Vagina (tissue), 2 donors: ENCODE results near the gene NR2F1-AS1. TPM values are rescaled to one million over a fixed set of nuclear protein-coding genes. Genes with fewer than 3 reads are reported as not detected.
A peak's percentile ranks its signal among the peaks of the same experiment; 100 is the strongest.

ENCODE experiments used
- DNase-seq, 2 donors: peaks; one replicate each; pipeline ENCODE4 v3.0.0-alpha.2; 2017; ENCODE audit errors: extremely low spot score in 2 of 2
- H3K27ac ChIP-seq: fragments of 200-600 bp; sonication (generic); one replicate; pipeline ENCODE4 v1.5.1; 2019
- H3K27me3 ChIP-seq: fragments of 200-600 bp; sonication (generic); one replicate; pipeline ENCODE4 v1.5.1; 2019
- H3K36me3 ChIP-seq, 2 donors: fragments of 200-600 bp; sonication (generic); one replicate each; pipeline ENCODE4 v1.5.1; 2017 to 2019
- H3K4me1 ChIP-seq: fragments of 200-600 bp; sonication (generic); one replicate; pipeline ENCODE4 v1.5.1; 2019
- H3K4me3 ChIP-seq, 2 donors: fragments of 200-600 bp; sonication (generic); 1 replicate in 1 of 2; 2 replicates in 1 of 2; pipeline ENCODE4 v1.5.1; 2016 to 2019
- H3K9me3 ChIP-seq: fragments of 200-600 bp; sonication (generic); one replicate; pipeline ENCODE4 v1.5.1; 2019
- CTCF ChIP-seq, 3 experiments: fragments of 450-650 bp in 2 of 3; fragments of 200-600 bp in 1 of 3; sonication (generic) in 1 of 3; IDR thresholded peaks; one replicate each; pipeline ENCODE4 v1.5.1; 2017 to 2019; ENCODE audit warnings: antibody characterized with exemption in 3 of 3, mild to moderate bottlenecking in 2 of 3, moderate library complexity in 2 of 3
- POLR2A ChIP-seq, 2 donors: fragments of 450-650 bp; IDR thresholded peaks; one replicate each; pipeline ENCODE4 v1.6.1; 2017; ENCODE audit warnings: antibody characterized with exemption in 2 of 2, mild to moderate bottlenecking in 2 of 2, moderate library complexity in 2 of 2
- POLR2AphosphoS5 ChIP-seq, 2 donors: sonication (generic); formaldehyde crosslinking; IDR thresholded peaks; one replicate each; pipeline ENCODE4 v1.9.0; 2017; ENCODE audit warnings: antibody characterized with exemption in 2 of 2, mild to moderate bottlenecking in 2 of 2, low read depth in 1 of 2; ENCODE audit not compliant: insufficient read depth in 1 of 2
- intact Hi-C: fragments of 100-400 bp; cut with DNase I; formaldehyde crosslinking; loops from one replicate; pipeline ENCODE4 v1.15.1; 2023
- total RNA-seq: library from RNA; depleted of rRNA; stranded (reverse); fragments of >200 nt; gene quantifications from one replicate; pipeline ENCODE4 v1.2.3, GENCODE V29; 2016

NR2F1-AS1 gene
- total RNA-seq, 1 donor from 2014 or later, result 22.3 TPM

DNA sequence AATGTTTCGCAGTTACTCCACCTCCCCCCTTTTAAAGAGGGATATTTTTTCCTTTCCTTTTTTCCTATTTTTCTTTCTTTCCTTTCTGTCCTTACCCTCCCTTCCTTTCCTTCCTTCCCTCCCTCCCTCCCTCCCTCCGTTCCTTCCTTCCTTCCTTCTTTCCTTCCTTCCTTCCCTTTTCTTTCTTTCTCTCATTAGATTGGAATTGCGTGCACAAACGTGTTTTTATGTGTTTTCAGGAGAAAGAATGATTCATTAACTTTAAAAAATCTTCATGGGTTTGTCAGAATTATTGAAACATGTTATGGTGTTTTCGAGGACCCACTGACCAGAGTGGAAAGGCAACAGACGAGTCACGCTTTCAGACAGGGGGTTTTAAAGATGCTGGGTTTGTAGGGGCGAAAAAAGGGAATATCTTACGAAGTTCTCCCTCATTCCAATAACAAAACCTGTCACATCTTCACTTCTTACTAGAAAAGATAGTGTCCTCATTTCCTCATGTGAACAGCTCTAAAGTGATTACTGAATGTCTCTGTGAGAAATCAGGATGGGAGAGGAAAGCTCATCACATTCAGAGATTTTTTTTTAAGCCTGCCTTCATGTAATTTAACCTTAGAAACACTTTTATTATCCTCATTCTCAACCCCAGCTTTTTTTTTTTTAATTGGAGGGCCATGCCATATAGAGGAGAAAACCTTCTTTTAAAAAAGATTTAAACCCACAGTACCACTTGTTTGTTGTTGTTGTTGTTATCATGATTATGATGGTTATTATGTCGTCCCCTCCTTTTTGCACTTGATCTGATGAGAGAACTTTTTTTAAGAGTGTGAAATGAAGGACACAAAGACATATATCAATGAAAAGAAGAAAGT is 23.9 kb upstream of the NR2F1-AS1 start:
- TF ChIP-seq POLR2A (IDR thresholded peaks at IDR 0.05) (no peak), CTCF (IDR thresholded peaks at IDR 0.05) (no peak), POLR2AphosphoS5 (IDR thresholded peaks at IDR 0.05; ENCODE audit: insufficient read depth in 1 of 2, low read depth in 1 of 2) (no peak)
- H3K27ac ChIP-seq, result peak overlapping the region; percentile 77
- intact Hi-C loops, result no loop called here
- peak overlapping the region in 1 of 2 donors; percentile 37 for H3K4me3 ChIP-seq
- H3K9me3 ChIP-seq, result no peaks in the 10 kb centered on the region
- no peaks in the 10 kb centered on the region for H3K27me3 ChIP-seq
- peaks cover 13% of the 10 kb centered on the region for H3K4me1 ChIP-seq
- H3K36me3 ChIP-seq, result no peaks in the 10 kb centered on the region
- no peak for DNase-seq

- H3K4me3 ChIP-seq, result peak overlapping the region; percentile 37 to 49
- intact Hi-C loops, result no loop called here
Measured at GRCh38 chr5:93603793-93604643, 23.0 kb upstream of the NR2F1-AS1 start.

DNA sequence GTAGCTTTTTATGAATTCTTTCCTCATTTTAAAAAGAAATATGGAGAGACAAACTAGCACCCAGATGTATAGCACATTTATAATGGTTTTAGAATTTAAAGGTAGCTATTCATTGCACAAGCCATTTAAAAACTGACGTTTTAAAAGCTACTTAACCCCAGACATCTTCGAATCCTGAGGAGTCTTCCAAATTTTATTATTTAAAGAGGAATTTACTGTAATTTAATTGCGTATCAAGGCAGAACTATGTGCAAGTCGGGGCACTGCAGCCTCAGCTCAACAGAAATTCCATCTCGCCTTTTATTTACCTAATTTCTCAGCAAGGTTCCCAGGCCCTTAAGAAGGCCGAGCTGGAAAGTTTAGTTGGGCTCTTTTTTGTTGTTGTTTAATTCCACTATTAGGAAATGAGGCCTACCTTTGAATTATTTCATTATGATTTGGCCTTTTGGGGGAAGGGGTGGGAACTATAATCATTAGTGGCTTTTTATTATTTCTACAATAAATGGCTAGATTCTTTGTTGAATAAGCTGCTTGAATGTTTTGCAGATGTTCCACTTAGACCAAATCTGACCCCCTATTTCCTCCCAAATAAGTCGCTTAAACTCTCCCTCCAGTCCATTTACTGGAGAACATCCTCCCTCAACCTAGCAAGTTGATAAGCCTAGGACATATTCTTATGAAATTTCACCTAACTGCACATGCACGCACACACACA is 22.2 kb upstream of the NR2F1-AS1 start:
- Histone ChIP-seq H3K36me3 (no peaks in the 10 kb centered on the region), H3K4me3 (peak overlapping the region; percentile 35 to 49), H3K4me1 (peaks cover 13% of the 10 kb centered on the region), H3K27me3 (no peaks in the 10 kb centered on the region), H3K9me3 (no peaks in the 10 kb centered on the region), H3K27ac (peak overlapping the region; percentile 77)
- intact Hi-C loops, result no loop called here
- TF ChIP-seq POLR2AphosphoS5 (IDR thresholded peaks at IDR 0.05; ENCODE audit: insufficient read depth in 1 of 2, low read depth in 1 of 2) (no peak), CTCF (IDR thresholded peaks at IDR 0.05) (no peak), POLR2A (IDR thresholded peaks at IDR 0.05) (no peak)
- DNase-seq, result no peak

More at GRCh38 chr5:93603793-93604643, 23.0 kb upstream of the NR2F1-AS1 start:
- H3K4me1 ChIP-seq, result peaks cover 13% of the 10 kb centered on the region
- H3K27ac ChIP-seq, result peak overlapping the region; percentile 77
- no peaks in the 10 kb centered on the region for H3K36me3 ChIP-seq
- no peaks in the 10 kb centered on the region for H3K9me3 ChIP-seq
- DNase-seq, result peak in 1 of 2 donors; percentile 87
- H3K27me3 ChIP-seq, result no peaks in the 10 kb centered on the region
- peak in 1 of 2 donors; percentile 42 for TF ChIP-seq POLR2AphosphoS5 (IDR thresholded peaks at IDR 0.05; ENCODE audit: insufficient read depth in 1 of 2, low read depth in 1 of 2)
- TF ChIP-seq POLR2A (IDR thresholded peaks at IDR 0.05), result no peak

DNA sequence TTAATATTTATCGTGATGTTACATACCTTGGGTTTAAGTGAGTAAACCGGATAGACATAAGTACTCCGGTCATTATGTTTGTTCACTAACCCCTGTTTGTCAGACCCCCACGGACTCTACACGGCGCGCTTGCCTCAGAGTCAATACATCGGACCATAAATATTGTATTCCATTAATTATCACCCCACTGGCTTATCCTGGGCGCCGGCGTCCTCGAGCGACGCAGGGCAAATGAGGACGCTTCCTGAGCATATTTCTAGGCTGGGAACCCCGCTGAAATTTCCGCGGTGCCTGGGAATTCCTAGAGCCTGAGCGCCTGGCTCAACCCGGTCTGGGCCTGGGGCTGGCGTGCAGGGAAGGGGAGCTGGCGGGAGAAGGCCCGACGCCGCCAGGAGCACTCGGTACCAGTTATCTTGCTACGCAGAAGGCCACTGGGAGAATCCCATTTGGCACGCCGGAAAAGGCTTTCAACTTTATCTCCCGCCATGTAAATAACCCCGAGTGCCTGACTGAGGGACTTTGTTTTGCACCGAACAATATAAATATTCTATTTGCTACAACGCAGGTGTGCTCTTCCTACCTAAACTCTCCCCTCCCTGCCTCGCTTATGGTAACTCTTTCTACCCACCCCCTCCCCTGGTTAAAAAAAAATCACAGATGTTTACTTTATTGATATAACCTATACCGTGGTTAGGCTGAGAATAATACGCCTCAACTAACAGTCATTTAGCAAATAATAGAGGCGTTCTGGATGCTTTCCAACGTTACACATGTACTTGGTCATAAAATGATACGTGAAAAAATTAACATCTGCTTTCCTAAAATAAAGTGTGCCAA is 21.4 kb upstream of the NR2F1-AS1 start:
- TF ChIP-seq CTCF (IDR thresholded peaks at IDR 0.05) (no peak), POLR2AphosphoS5 (IDR thresholded peaks at IDR 0.05; ENCODE audit: insufficient read depth in 1 of 2, low read depth in 1 of 2) (peak in 1 of 2 donors; percentile 30), POLR2A (IDR thresholded peaks at IDR 0.05) (no peak)
- no peak for DNase-seq
- H3K27me3 ChIP-seq, result no peaks in the 10 kb centered on the region
- no peaks in the 10 kb centered on the region for H3K36me3 ChIP-seq
- H3K4me1 ChIP-seq, result peaks cover 18% of the 10 kb centered on the region
- intact Hi-C loops, result no loop called here
- peak overlapping the region; percentile 33 to 35 for H3K4me3 ChIP-seq
- H3K27ac ChIP-seq, result peak overlapping the region; percentile 77
- H3K9me3 ChIP-seq, result no peaks in the 10 kb centered on the region
